GM12801 (cell line): ENCODE measurements around the gene CRISP2.

Experiments used
- TF ChIP-seq, protein P1 (sequence below): IDR thresholded peaks from one replicate; pipeline ENCODE4 v1.5.1; 2011; ENCODE audit warnings: control low read depth; ENCODE audit not compliant: insufficient read length; ENCODE audit errors: extremely low read depth

Gene CRISP2

DNA sequence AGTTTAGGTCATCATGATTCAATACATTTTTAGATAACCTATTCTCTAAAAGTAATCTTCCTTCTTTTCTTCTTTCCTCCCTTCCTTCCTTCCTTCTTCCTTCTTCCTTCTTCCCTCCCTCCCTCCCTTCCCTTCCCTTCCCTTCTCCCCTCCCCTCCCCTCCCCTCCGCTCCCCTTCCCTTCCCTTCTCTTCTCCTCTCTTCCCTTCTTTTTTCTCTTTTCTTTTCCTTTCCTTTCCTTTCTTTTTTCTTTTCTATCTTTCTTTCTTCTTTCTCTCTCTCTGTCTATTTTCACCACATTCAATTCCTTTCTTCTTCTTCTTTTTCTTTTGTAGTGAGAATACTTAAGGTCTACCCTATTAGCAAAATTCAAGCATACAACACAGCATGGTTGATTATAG is 59.4 kb downstream of the CRISP2 start:
- TF ChIP-seq, protein P1, sequence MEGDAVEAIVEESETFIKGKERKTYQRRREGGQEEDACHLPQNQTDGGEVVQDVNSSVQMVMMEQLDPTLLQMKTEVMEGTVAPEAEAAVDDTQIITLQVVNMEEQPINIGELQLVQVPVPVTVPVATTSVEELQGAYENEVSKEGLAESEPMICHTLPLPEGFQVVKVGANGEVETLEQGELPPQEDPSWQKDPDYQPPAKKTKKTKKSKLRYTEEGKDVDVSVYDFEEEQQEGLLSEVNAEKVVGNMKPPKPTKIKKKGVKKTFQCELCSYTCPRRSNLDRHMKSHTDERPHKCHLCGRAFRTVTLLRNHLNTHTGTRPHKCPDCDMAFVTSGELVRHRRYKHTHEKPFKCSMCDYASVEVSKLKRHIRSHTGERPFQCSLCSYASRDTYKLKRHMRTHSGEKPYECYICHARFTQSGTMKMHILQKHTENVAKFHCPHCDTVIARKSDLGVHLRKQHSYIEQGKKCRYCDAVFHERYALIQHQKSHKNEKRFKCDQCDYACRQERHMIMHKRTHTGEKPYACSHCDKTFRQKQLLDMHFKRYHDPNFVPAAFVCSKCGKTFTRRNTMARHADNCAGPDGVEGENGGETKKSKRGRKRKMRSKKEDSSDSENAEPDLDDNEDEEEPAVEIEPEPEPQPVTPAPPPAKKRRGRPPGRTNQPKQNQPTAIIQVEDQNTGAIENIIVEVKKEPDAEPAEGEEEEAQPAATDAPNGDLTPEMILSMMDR, result no peak

DNA sequence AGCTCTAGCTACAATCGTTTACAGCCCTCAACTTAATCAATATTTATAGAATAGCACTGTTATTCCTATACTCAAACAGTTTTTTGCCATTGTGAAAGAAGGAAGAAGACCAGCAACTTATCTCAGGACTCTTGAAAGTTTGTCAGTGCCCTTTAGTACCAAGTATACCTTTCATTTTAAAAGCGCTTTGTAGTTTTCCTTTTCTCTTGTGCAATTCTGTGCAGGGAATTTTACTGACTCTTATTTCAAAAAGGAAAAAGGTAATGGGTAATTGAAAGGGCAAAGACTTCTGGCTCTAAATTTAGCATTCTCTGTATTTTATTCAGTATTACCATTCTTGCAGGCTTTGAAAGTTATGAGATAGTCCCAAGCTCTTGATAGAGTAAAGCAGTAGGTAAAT is 59.9 kb downstream of the CRISP2 start:
- TF ChIP-seq, protein P1, result no peak

DNA sequence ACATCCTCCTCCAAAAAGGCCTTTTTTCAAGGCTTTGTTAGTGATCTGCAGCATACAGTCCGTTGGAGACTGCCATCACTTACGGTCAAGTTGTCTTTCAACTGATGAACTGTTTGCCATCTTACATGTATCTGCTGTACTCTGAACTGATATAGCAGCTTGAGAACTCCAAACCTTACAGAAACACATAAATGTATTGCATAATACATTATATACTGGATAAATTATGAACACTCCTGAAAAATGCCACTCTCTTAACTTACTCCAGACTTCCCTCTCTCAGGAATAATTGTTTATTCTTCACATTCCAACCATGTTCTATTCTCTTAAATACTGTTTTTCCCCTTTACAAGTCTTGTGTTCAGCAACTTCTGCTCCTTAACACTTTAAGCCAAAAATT is 62.1 kb downstream of the CRISP2 start:
- TF ChIP-seq, protein P1, result no peak

DNA sequence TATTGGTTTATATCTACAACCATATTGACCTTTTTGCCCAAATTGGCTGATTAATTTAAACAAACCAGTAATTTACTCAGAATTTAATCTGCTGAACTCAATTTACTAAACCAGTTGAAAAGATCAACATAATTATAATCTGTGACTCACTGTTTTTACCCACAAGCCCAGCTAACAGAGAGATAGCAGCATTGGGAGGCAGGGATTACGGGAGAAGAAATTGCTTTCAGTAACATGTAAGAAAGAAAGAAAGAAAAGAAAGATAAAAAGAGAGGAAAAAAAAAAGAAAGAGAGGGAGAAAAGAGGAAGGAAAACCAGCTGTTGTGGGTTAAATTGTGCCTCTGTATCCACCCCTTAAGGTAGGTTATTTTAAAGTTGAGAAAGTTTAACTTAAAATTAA is 63.4 kb downstream of the CRISP2 start:
- TF ChIP-seq, protein P1, result no peak

DNA sequence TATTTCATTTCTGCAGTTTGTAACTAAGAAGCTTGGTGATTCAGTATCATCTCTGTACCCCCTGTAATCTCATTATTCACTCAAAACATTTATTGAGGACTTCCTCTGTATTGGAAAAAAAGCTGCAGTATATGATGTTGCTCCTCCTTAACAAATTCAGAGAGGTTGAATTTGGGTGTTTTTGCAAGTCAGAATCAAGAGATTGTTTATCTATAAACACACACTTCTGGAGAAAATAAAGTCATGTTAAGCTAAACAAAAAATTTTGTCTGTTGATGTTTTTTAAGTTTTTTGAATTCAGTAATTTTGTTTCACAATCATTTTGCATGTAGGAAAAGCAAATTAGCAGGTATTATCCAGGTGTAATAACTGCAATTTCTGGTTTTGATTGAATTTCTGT is 65.3 kb downstream of the CRISP2 start:
- TF ChIP-seq, protein P1, result no peak

DNA sequence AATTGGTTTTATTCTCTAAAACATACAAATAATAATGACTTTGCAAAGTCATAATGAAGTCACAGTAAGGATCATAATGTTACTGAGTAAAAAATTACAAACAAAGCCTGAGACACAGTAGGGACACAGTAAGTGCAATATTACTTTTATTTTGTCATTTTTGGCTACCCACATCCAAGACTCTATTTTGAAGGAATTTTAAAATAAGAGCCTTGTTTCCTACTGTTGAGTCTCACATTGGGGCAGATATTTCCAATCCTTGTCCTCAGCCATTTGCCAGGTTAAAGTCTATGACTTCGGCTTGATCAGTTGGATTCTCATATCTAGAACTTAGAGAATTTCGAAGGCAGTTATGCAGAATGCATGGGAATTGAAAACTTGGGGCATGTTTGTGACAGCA is 65.9 kb downstream of the CRISP2 start:
- TF ChIP-seq, protein P1, result no peak

DNA sequence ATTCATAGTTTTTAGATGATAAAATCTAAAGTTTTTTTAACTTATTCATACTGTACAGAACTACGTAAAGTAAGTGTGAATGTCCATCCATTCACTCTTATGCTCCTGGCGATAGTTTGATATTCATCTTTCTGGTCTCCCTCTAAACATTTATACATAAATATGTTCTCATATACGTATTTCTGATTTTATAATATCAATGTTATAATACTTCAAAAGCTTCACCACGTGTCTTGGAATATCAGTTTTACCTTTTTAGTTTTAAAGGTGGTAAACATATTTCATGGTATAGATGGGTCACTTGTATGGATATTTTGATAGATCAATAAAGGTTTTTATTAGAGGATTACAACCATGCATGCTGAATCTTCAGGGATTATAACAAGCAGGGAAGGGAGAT is 66.4 kb downstream of the CRISP2 start:
- TF ChIP-seq, protein P1, result no peak
